HG03558 (cell line): ENCODE data around the gene ANKRD1.
"Not testable (repeated sequence)": the region's sequence is repeated elsewhere in the genome, so short reads cannot be mapped to it uniquely, and the experiment has no call there.

ENCODE experiments used
- ATAC-seq: cut with Tn5 transposase; IDR thresholded peaks from one replicate; pipeline ENCODE4 v1.9.1; 2021; ENCODE audit warnings: moderate number of reproducible peaks; ENCODE audit not compliant: unreplicated experiment; ENCODE audit errors: extremely low read depth

The ANKRD1 gene

GRCh38 chr10:90913774-90914420 is 7.0 kb downstream of the ANKRD1 start:
- ATAC-seq: no peak

DNA sequence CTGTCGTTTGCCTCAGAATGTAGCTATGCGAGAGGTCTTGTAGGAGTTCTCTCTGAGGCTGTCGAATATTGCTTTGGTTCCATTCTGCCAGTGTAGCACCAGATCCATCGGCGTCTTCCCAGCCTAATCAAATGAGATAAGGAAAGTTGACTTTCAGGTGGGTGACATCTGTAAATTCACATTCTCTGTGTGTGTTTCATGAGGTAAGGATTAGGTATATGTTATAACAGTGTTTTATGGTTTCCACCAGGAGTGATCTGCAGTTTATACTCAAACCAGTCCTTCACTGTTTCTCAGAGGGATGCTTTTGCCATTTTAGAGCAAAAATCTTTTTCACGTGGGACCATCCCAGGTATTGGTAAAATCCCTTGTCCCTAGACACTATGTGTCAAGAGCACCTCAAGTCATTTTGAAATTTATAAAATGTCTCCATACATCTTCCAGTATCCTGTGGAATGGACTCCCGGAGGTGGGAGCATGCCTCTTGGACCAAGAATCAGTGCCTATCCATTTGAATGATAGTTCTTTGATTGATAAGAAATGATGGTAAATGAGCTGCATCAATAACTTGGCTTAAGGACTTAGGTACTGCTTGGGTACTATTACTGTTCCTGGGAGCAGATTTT is 7.9 kb downstream of the ANKRD1 start:
- no peak for ATAC-seq

DNA sequence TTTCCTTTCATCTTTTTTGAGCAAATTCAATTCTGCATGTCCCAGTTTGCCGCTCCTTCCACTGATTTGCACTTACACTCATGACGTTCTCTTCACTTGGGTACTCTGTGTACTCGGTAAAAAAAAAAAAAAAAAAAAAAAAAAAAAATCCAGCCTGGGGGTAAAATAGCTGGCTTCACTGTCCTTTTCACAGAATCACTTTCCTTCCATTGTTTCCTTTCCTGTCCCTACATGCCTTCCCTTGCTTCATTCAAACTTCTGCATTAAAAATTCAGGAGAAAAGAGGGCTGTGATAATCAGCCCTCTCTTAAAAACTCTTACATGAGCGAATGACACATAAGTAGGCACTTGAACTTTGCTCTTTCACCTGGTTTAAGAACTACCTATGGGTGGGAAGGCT is 8.7 kb downstream of the ANKRD1 start:
- no peak for ATAC-seq

- no peak for ATAC-seq
Measured at GRCh38 chr10:90911133-90912051, 9.5 kb downstream of the ANKRD1 start.

DNA sequence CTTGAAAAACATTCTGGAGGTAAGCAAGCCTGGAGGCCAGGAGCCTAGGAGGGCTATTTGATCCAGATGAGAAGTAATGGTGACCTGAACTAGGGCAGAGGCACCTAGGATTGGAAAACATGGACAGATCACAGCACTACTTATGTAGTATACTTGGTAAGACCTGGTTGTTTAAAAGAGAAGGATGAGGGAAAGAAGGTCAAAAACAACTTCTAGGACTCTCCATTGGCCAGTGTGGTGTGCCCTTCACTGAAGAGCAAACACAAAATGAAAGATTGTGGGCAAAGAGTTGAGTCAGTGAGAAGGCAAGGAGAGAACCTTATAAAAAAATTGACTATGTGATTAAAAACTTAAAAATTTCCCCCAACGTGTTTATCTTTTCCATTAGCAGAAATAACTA is 14.3 kb downstream of the ANKRD1 start:
- ATAC-seq: no peak

- ATAC-seq: no peak
Measured at GRCh38 chr10:90905925-90906324, 15.0 kb downstream of the ANKRD1 start.

DNA sequence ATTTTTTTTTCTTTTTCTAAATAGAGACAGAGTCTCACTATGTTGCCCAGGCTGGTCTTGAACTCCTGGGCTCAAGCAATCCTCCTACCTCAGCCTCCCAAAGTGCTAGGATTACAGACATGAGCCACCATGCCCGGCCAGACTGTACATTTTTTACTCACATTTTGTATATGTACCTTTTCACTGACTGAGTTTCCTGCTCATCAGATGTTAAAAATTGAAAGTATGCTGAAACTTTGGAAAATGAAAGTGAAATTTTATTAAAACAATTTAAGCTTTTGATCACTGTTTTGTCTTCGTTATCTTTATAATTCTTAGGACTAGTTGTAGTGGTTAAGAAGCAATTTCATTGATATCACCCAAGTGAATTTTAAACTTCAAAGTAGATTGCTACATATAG is 24.0 kb downstream of the ANKRD1 start:
- ATAC-seq: not testable (repeated sequence)

DNA sequence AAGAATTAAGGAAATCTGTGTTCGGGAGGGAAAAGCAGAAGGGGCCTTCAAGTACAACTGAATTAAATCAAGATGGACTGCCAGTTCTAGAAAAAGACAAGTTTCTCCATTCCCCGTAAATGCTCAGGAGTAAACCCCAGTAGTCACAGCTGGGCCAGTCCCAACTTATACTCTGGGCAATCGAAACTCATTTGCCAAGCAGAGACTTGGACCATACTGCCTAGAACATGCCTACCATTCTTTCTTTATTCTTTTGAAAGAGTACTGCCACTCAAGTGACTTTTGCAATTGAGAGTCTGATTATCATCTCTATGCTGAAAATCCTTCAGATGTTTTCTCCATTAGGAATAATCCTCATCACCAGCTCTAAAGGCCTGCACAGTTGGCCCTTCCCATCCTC is 27.7 kb downstream of the ANKRD1 start:
- ATAC-seq: no peak

DNA sequence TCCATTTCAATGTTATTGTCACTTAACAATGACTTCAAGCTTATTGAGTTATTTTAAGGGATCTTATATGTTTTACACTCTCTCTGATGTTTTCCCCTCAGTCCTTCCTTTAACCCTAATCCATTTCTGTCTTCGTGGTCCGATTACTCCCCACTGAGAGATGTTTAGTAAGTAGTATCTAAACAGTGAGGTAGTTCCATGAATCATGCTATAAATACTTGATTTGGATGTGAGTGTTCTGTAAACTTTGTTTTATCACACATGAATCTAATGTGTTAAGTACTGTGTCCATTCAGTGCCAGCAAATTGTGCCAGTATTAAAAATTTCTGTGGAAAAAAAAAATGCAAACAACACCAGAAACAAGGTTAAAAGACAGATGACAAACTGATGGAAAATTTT is 30.5 kb downstream of the ANKRD1 start:
- no peak for ATAC-seq

DNA sequence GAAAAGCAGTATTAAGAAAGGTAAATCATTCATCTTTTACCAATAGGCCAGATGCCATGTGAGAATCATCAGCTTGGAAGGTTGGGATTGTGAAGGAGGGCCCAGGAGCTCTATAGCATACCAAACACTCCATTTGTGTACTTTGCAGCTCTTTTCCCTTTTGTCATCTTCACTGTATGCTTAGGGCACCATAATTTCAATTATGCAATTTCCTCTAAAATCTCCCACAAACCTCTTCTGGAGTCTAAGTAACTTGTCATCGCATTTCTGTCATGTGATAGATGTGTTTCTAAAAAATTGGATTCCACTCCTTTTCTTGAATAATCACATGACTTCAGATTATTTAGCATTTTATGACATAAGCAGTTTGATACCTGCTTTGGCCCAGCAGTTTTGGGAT is 31.3 kb downstream of the ANKRD1 start:
- ATAC-seq: no peak

- no peak for ATAC-seq
Measured at GRCh38 chr10:90888387-90888786, 32.5 kb downstream of the ANKRD1 start.

DNA sequence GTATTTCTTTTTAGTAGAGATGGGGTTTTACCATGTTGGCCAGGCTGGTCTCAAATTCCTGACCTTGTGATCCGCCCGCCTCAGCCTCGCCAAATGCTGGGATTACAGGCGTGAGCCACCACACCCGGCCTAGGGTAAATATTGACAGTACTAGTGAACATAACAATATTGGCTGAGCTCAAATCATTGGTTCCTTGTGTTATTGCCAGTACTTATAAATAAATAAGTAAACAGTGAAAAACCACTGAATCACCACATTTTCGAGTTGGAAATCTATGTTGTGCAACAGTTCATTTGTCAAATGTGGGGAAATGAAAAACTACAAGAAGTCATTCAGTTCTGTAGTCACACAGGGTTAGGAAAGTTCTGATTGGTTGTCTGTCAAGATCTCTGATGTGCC is 33.3 kb downstream of the ANKRD1 start:
- no peak for ATAC-seq

DNA sequence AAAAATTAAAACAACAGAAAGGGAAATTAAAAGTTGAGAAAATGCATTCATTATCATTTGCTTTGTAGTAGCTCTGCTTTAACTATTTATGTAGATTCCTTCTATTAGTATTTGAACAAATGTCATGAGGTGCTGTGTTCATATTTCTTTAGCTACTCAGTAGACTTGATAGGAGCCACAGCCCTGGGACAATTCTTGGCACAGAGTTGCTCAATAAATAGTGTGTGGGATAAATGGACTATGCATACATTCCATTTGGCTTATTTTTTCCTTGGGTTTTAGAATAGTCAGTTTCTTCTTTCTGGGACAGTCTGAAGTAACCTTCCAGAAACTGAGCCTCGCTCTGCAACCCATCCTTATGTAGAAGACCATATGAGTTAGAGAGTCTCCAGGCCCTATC is 35.7 kb downstream of the ANKRD1 start:
- ATAC-seq: no peak

DNA sequence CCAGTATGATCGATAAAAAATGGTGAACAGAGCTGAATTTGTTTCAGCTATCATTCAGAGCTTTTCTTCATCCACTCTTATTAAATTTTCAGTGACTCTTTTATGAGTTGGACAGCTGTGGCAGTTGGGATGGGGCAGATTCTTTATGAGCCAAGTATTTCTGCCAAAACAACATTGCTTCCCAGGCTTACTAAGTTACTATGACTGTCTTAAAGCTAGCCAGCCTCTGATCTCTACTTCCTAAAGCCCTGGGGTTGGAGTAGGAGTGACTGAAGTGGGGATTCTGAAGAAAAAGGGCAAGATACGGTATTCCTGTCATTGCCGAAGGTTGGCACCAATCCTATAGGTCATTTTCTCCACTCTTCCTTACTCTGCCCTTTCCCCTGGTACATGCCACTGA is 36.5 kb downstream of the ANKRD1 start:
- no peak for ATAC-seq

DNA sequence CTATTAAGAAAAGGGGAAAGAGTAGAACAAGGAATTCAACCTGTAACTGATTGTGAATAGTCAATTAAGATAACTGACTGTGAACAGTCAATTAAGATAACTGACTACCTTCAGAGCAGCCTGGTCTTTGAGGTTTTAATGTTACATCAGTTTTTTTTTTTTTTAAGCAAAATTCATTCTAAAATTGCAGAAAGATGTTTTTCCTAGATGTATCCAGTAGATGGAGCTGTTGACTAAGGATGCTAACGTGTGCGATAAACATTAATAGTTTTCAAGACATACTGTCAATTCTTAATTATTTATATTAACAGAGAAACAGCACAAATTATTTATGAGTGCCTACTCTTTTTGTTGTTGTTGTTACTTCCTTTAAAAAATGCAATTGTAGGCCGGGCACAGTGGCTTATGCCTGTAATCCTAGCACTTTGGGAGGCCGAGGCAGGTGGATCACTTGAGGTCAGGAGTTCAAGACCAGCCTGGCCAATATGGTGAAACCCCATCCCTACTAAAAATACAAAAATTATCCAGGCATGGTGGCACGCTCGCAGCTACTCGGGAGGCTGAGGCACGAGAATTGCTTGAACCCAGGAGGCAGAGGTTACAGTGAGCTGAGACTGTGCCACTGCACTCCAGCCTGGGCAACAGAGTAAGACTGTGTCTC is 40.7 kb downstream of the ANKRD1 start:
- ATAC-seq: not testable (repeated sequence)

DNA sequence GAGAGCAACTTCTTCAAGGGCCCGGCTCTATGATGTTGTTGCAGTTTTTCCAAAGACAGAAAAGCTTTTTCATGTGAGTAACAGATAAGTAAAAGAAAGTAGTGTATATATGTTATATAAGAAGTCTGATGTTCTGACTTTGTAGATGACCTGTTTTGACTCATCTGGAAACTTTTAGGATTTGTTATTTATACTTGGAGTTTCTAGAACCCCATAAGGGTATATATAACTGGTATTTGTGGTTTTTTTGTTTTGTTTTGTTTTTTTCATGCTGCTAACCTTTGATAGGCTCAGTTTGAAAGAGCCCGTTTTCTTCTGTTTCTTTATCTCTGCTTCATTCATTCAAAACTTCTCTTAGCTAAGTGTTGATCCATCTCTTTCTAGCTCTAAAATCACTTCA is 41.8 kb downstream of the ANKRD1 start:
- ATAC-seq: no peak

GRCh38 chr10:90872648-90873020 is 48.3 kb downstream of the ANKRD1 start:
- ATAC-seq: no peak

GRCh38 chr10:90871766-90872647 is 48.9 kb downstream of the ANKRD1 start, which contains the start of gene RPP30:
RPP30 (plus strand) TSS chr10:90871974; CDS start chr10:90871987, 13 bp downstream.
- ATAC-seq: peak; percentile 92

DNA sequence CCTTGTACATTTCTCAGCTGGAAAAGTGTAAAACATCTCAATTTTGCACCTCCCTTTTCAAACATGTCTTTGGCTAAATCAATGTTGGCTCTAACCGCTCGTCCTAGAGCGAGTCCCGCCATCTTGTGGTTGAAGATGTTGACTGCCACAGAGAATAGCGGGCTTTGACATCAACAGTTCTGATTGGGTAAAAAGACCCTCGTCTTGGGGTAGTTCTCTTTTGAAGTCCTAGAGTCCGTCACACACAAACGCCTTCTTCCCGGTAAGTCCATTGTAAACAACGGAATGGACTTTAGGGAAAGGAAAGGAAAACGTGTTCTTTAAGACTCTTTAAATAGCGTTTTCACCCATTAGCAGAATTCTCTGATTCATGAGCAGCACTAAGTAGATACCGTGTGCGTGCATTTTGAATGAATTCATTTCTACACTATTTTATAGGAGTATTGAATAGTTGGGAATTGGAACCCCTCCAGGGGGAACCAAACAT is 49.6 kb downstream of the ANKRD1 start:
- peak; percentile 30 for ATAC-seq
